ENCODE data around the gene MMP23B. TPM values are rescaled to one million over a fixed set of nuclear protein-coding genes. Genes with fewer than 3 reads are reported as not detected.

MMP23B gene
- total and polyA plus RNA-seq, 2 experiments from 2014 or later: 15.8 to 16.2 TPM

GRCh38 chr1:1605724-1606123 lies 26.2 kb upstream of the MMP23B start (continued):
- TF ChIP-seq ZNF462 (CRISPR knock-in tag; IDR thresholded peaks at IDR 0.05) (no peak), POLR2AphosphoS5 (IDR thresholded peaks at IDR 0.05; ENCODE audit: low read depth) (no peak), STAT1 (IDR thresholded peaks at IDR 0.05; ENCODE audit: unreplicated experiment) (no peak), ZNF114 (CRISPR knock-in tag; IDR thresholded peaks at IDR 0.05) (no peak), CREB1 (CRISPR knock-in tag; IDR thresholded peaks at IDR 0.05; ENCODE audit: low read depth) (no peak), JUNB (IDR thresholded peaks at IDR 0.05; ENCODE audit: unreplicated experiment) (no peak), ZNF331 (CRISPR knock-in tag; IDR thresholded peaks at IDR 0.05; ENCODE audit: low read depth) (no peak), EZH2phosphoT487 (IDR thresholded peaks at IDR 0.05; ENCODE audit: unreplicated experiment) (no peak)

GRCh38 chr1:1606232-1606631 lies 25.7 kb upstream of the MMP23B start:
- Histone ChIP-seq H3K27ac (ENCODE audit: low read depth) (no peak overlapping the region), H3K27me3 (ENCODE audit: insufficient read depth) (peaks cover 6% of the 10 kb centered on the region; the same call in 1 of the 2 replicates), H4K20me1 (replicated peaks; ENCODE audit: insufficient read depth) (no peaks in the 10 kb centered on the region), H3K4me3 (no peak overlapping the region), H2AFZ (no peak overlapping the region), H3F3A (replicated peaks; ENCODE audit: low read depth) (0 out of 2 replicates have a peak, but pooled peaks cover 8% of the 10 kb centered on the region), H3K9me2 (ENCODE audit: insufficient read depth) (no peaks in the 10 kb centered on the region), H3K4me2 (no peak overlapping the region), H3K36me3 (ENCODE audit: insufficient read depth) (no peaks in the 10 kb centered on the region), H3K4me1 (ENCODE audit: insufficient read depth) (no peaks in the 10 kb centered on the region), H3K79me2 (replicated peaks; ENCODE audit: insufficient read depth) (no peaks in the 10 kb centered on the region)
- H3K27me3 Mint-ChIP-seq (ENCODE audit: insufficient read depth, low read depth, poor library complexity): peaks cover 24% of the 10 kb centered on the region
- no peaks in the 10 kb centered on the region for H3K9me3 Mint-ChIP-seq
- H3K4me3 Mint-ChIP-seq: no peak overlapping the region
- ATAC-seq (no peak), DNase-seq (ENCODE audit: low spot score) (no peak)
- H3K4me1 Mint-ChIP-seq: peaks cover 7% of the 10 kb centered on the region
- H3K27ac Mint-ChIP-seq: no peak overlapping the region
- H3K36me3 Mint-ChIP-seq (ENCODE audit: low read depth): no peaks in the 10 kb centered on the region
- TF ChIP-seq STAT1 (IDR thresholded peaks at IDR 0.05; ENCODE audit: unreplicated experiment) (no peak), CREB1 (CRISPR knock-in tag; IDR thresholded peaks at IDR 0.05; ENCODE audit: low read depth) (no peak), CTCF (conservative IDR thresholded peaks at IDR 0.05; ENCODE audit: low read depth in 2 of 2) (no peak), POLR2AphosphoS5 (IDR thresholded peaks at IDR 0.05; ENCODE audit: low read depth) (no peak), ZNF114 (CRISPR knock-in tag; IDR thresholded peaks at IDR 0.05) (no peak)

Measured in GM23338 (cell line).